Naive thymus-derived CD4-positive, alpha-beta T cell (primary cell): Measurements from ENCODE around the gene F3. TPM values are rescaled to one million over a fixed set of nuclear protein-coding genes. Genes with fewer than 3 reads are reported as not detected.
A peak's percentile ranks its signal among the peaks of the same experiment; 100 is the strongest.

Source experiments
- ATAC-seq: fragments of 150-1000 bp; cut with Tn5 transposase; 2 replicates; pipeline ENCODE4 v1.10.0; 2021; ENCODE audit warnings: mild to moderate bottlenecking, moderate library complexity
- CTCF ChIA-PET: fragments of 350-600 bp; sonication (Branson Sonifier 250); formaldehyde crosslinking; loops from one replicate; lab custom pipeline; 2021; ENCODE audit warnings: antibody characterized with exemption; lab: Charles Lee
- POLR2A ChIA-PET: fragments of 350-600 bp; sonication (Branson Sonifier 250); formaldehyde crosslinking; loops from one replicate; lab custom pipeline; 2021; ENCODE audit warnings: antibody characterized with exemption, inconsistent platforms; lab: Charles Lee
- DNase-seq, 9 donors: peaks; one replicate each; pipeline versions ENCODE4 v3.0.0 to v3.0.0-alpha.2; 2020 to 2022; ENCODE audit warnings: mixed read lengths in 1 of 9
- H3K27ac ChIP-seq: one replicate; pipeline ENCODE4 v1.7.0; 2013; ENCODE audit warnings: mild to moderate bottlenecking, low read depth, low read length, moderate library complexity
- H3K27me3 ChIP-seq, 2 donors: one replicate each; pipeline ENCODE4 v1.7.0; 2013; ENCODE audit warnings: low read length in 2 of 2, mild to moderate bottlenecking in 2 of 2, moderate library complexity in 2 of 2; ENCODE audit not compliant: control insufficient read depth in 2 of 2, insufficient read depth in 2 of 2
- H3K36me3 ChIP-seq, 3 experiments: 1 replicate in 2 of 3; 2 replicates in 1 of 3; pipeline ENCODE4 v1.7.0; 2013; ENCODE audit warnings: low read length in 3 of 3, mild to moderate bottlenecking in 3 of 3, moderate library complexity in 1 of 3; ENCODE audit not compliant: insufficient read depth in 3 of 3, control insufficient read depth in 2 of 3
- H3K4me1 ChIP-seq, 2 donors: one replicate each; pipeline ENCODE4 v1.7.0; 2013; ENCODE audit warnings: low read length in 2 of 2, mild to moderate bottlenecking in 2 of 2, moderate library complexity in 1 of 2; ENCODE audit not compliant: control insufficient read depth in 2 of 2, insufficient read depth in 2 of 2
- H3K4me3 ChIP-seq: 2 replicates; pipeline ENCODE4 v1.7.0; 2013; ENCODE audit warnings: mild to moderate bottlenecking, low read length
- H3K9me3 ChIP-seq, 3 experiments: 1 replicate in 2 of 3; 2 replicates in 1 of 3; pipeline ENCODE4 v1.7.0; 2013; ENCODE audit warnings: low read length in 3 of 3; ENCODE audit not compliant: control insufficient read depth in 2 of 3
- H3K27ac Mint-ChIP-seq, 9 donors: one replicate each; pipeline ENCODE4 v1.8.0; 2020 to 2022; ENCODE audit warnings: mixed read lengths in 9 of 9, mild to moderate bottlenecking in 8 of 9, moderate library complexity in 5 of 9, inconsistent platforms in 2 of 9
- H3K27me3 Mint-ChIP-seq, 5 donors: one replicate each; pipeline ENCODE4 v1.8.0; 2021 to 2022; ENCODE audit warnings: mixed read lengths in 5 of 5, mild to moderate bottlenecking in 1 of 5
- H3K36me3 Mint-ChIP-seq, 5 donors: one replicate each; pipeline ENCODE4 v1.8.0; 2020 to 2022; ENCODE audit warnings: mixed read lengths in 5 of 5, mild to moderate bottlenecking in 3 of 5, inconsistent platforms in 1 of 5
- H3K4me1 Mint-ChIP-seq, 7 donors: one replicate each; pipeline ENCODE4 v1.8.0; 2020 to 2022; ENCODE audit warnings: mixed read lengths in 7 of 7, mild to moderate bottlenecking in 3 of 7, inconsistent platforms in 1 of 7
- H3K4me3 Mint-ChIP-seq, 10 donors: one replicate each; pipeline ENCODE4 v1.8.0; 2020 to 2022; ENCODE audit warnings: mild to moderate bottlenecking in 10 of 10, mixed read lengths in 10 of 10, moderate library complexity in 6 of 10, inconsistent platforms in 2 of 10
- H3K9me3 Mint-ChIP-seq, 11 donors: one replicate each; pipeline ENCODE4 v1.8.0; 2020 to 2022; ENCODE audit warnings: mixed read lengths in 11 of 11, mild to moderate bottlenecking in 4 of 11, inconsistent platforms in 1 of 11, moderate library complexity in 1 of 11
- intact Hi-C, 2 donors: fragments of 100-400 bp; cut with micrococcal nuclease; formaldehyde crosslinking; loops; one replicate each; pipeline ENCODE4 v1.15.1; 2023
- polyA plus RNA-seq, 2 donors: library from polyadenylated mRNA; unstranded; fragments of 300-500 nt; fragmentation: Illumina TruSeq; gene quantifications; one replicate each; pipeline ENCODE4 v1.2.3, GENCODE V29; 2021
- total RNA-seq, 6 experiments: library from RNA in 5 of 6; stranded (reverse) in 5 of 6; gene quantifications; 1 replicate in 5 of 6; 2 replicates in 1 of 6; pipeline ENCODE4 v1.2.3 and lab custom pipeline; 2021 to 2026

The F3 gene
- total and polyA plus RNA-seq, 7 experiments from 2014 or later: 0.69 to 1.7 TPM; not detected in 5

DNA sequence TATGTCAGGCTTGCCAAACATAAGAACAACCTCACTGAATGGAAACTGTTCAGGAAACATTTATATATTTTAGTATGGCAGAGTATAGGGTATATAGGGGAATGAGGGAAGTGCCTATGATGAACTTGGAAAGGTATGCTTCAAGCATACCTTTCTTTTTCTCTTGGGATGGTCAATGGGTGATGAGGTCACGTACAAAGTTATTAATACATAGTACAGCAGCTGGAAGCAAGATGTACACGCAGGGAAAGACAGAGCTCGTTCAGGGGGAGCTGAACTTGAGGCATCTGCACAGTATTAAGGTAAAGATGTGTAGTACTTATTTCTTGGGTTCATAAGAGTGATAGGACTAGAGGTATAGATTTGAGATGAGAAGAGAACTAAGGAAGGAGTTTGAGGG lies 61.9 kb downstream of the F3 start:
- ChIA-PET POLR2A (no interaction called here), CTCF (no interaction called here)
- H3K36me3 Mint-ChIP-seq: peaks cover 7 to 48% (median 26%) of the 10 kb centered on the region in 5 donors
- intact Hi-C loops: loop anchor here in 1 of 2 donors (10.0 kb wide), 1 partner anchor 565 kb away; no protein-coding TSS in a partner anchor
- H3K4me3 ChIP-seq: no peak overlapping the region
- no peak overlapping the region for H3K4me3 Mint-ChIP-seq
- no peaks in the 10 kb centered on the region for H3K27me3 ChIP-seq
- no peaks in the 10 kb centered on the region for H3K9me3 ChIP-seq
- no peak overlapping the region for H3K27ac ChIP-seq
- no peak for ATAC-seq
- H3K36me3 ChIP-seq: peaks cover 0 to 27% (median 0%) of the 10 kb centered on the region in 3 experiments
- H3K9me3 Mint-ChIP-seq: no peaks in the 10 kb centered on the region
- H3K27me3 Mint-ChIP-seq: no peaks in the 10 kb centered on the region
- peaks cover 0 to 5% (median 0%) of the 10 kb centered on the region in 7 donors for H3K4me1 Mint-ChIP-seq
- peak overlapping the region in 1 of 9 donors; percentile 71 for H3K27ac Mint-ChIP-seq
- no peak for DNase-seq
- no peaks in the 10 kb centered on the region for H3K4me1 ChIP-seq

Other genes starting within 250 kb of the F3 start
- 10 to 100 TPM; 18.0 to 31.2 (median 25.0) TPM for gene ABCD3, start 123.4 kb downstream of the F3 start, total RNA-seq
- 10 to 100 TPM; 22.2 to 24.4 TPM for gene ABCD3, start 123.4 kb downstream of the F3 start, polyA plus RNA-seq